Peyer's patch (tissue), 4 donors: Measurements from ENCODE around the gene DENND2A. TPM values are rescaled to one million over a fixed set of nuclear protein-coding genes. Genes with fewer than 3 reads are reported as not detected.

ENCODE experiments used
- DNase-seq, 3 donors: peaks; one replicate each; pipeline ENCODE4 v3.0.0-alpha.2; 2017 to 2019
- H3K27ac ChIP-seq, 4 donors: fragments of 200-600 bp; sonication (generic); one replicate each; pipeline ENCODE4 v1.5.1; 2016 to 2019
- H3K27me3 ChIP-seq, 2 donors: fragments of 200-600 bp; sonication (generic); one replicate each; pipeline ENCODE4 v1.5.1; 2019
- H3K36me3 ChIP-seq, 3 donors: fragments of 200-600 bp; sonication (generic); one replicate each; pipeline ENCODE4 v1.5.1; 2016 to 2019
- H3K4me1 ChIP-seq, 4 donors: fragments of 200-600 bp; sonication (generic); one replicate each; pipeline ENCODE4 v1.5.1; 2016 to 2019
- H3K4me3 ChIP-seq, 4 donors: fragments of 200-600 bp; sonication (generic); 1 replicate in 3 of 4; 2 replicates in 1 of 4; pipeline ENCODE4 v1.5.1; 2016 to 2019; ENCODE audit warnings: mild to moderate bottlenecking in 1 of 4
- H3K9me3 ChIP-seq, 4 donors: fragments of 200-600 bp; sonication (generic); one replicate each; pipeline ENCODE4 v1.5.1; 2016 to 2019; ENCODE audit warnings: mild to moderate bottlenecking in 1 of 4
- POLR2A ChIP-seq, 2 donors: fragments of 450-650 bp; IDR thresholded peaks; one replicate each; pipeline ENCODE4 v1.5.1; 2017; ENCODE audit warnings: antibody characterized with exemption in 2 of 2, mild to moderate bottlenecking in 2 of 2, moderate library complexity in 2 of 2
- total RNA-seq, 4 donors: library from RNA; depleted of rRNA; stranded (reverse); fragments of >200 nt; gene quantifications; one replicate each; pipeline ENCODE4 v1.1.0, GENCODE V29; 2016
- TF ChIP-seq, protein P1 (sequence below), 6 experiments: fragments of 450-650 bp in 4 of 6; fragments of 200-600 bp in 2 of 6; sonication (generic) in 1 of 6; IDR thresholded peaks; one replicate each; pipeline ENCODE4 v1.5.1; 2017 to 2019; ENCODE audit warnings: antibody characterized with exemption in 6 of 6, mild to moderate bottlenecking in 3 of 6, moderate library complexity in 1 of 6

DENND2A gene
- total RNA-seq, 4 donors from 2014 or later: 1.6 to 44.6 (median 8.3) TPM

- Histone ChIP-seq H3K9me3 (no peaks in the 10 kb centered on the region), H3K4me1 (peaks cover 0 to 7% (median 0%) of the 10 kb centered on the region in 4 donors), H3K36me3 (no peaks in the 10 kb centered on the region), H3K27me3 (no peaks in the 10 kb centered on the region), H3K27ac (no peak overlapping the region), H3K4me3 (no peak overlapping the region)
- DNase-seq: no peak
- no peak for TF ChIP-seq POLR2A (IDR thresholded peaks at IDR 0.05)
- TF ChIP-seq, protein P1, sequence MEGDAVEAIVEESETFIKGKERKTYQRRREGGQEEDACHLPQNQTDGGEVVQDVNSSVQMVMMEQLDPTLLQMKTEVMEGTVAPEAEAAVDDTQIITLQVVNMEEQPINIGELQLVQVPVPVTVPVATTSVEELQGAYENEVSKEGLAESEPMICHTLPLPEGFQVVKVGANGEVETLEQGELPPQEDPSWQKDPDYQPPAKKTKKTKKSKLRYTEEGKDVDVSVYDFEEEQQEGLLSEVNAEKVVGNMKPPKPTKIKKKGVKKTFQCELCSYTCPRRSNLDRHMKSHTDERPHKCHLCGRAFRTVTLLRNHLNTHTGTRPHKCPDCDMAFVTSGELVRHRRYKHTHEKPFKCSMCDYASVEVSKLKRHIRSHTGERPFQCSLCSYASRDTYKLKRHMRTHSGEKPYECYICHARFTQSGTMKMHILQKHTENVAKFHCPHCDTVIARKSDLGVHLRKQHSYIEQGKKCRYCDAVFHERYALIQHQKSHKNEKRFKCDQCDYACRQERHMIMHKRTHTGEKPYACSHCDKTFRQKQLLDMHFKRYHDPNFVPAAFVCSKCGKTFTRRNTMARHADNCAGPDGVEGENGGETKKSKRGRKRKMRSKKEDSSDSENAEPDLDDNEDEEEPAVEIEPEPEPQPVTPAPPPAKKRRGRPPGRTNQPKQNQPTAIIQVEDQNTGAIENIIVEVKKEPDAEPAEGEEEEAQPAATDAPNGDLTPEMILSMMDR (IDR thresholded peaks at IDR 0.05): no peak
These were observed 151.6 kb downstream of the DENND2A start for GRCh38 chr7:140489026-140489359.

GRCh38 chr7:140485500-140486265, 154.9 kb downstream of the DENND2A start:
- no peaks in the 10 kb centered on the region for H3K9me3 ChIP-seq
- no peaks in the 10 kb centered on the region for H3K36me3 ChIP-seq
- peaks cover 0 to 7% (median 0%) of the 10 kb centered on the region in 4 donors for H3K4me1 ChIP-seq
- no peak for TF ChIP-seq POLR2A (IDR thresholded peaks at IDR 0.05)
- TF ChIP-seq, protein P1 (IDR thresholded peaks at IDR 0.05): no peak
- no peaks in the 10 kb centered on the region for H3K27me3 ChIP-seq
- peak overlapping the region in 1 of 4 donors; percentile 62 for H3K27ac ChIP-seq
- H3K4me3 ChIP-seq: no peak overlapping the region
- no peak for DNase-seq

GRCh38 chr7:140484951-140485499, 155.6 kb downstream of the DENND2A start:
- DNase-seq: no peak
- Histone ChIP-seq H3K27me3 (no peaks in the 10 kb centered on the region), H3K4me3 (no peak overlapping the region), H3K4me1 (peaks cover 0 to 7% (median 0%) of the 10 kb centered on the region in 4 donors), H3K36me3 (no peaks in the 10 kb centered on the region), H3K27ac (peak overlapping the region in 1 of 4 donors; percentile 62), H3K9me3 (no peaks in the 10 kb centered on the region)
- TF ChIP-seq POLR2A (IDR thresholded peaks at IDR 0.05): no peak
- TF ChIP-seq, protein P1 (IDR thresholded peaks at IDR 0.05): no peak

DNA sequence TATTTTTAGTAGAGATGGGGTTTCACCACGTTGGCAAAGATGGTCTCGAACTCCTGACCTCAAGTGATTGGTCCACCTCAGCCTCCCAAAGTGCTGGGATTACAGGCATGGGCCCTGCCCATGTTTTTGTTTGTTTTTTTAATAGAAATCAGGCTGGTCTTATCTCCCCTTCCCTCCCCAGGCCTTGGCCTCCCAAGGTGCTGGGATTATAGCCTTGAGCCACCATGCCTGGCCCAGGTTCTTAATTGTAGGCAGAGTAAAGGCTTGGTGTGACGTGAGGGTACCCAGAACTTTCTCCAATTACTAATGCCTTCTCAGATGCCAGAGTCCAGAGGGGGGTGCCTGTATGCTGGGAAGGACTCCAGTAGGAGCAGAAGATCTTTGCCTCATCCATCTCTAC, 156.1 kb downstream of the DENND2A start:
- Histone ChIP-seq H3K36me3 (no peaks in the 10 kb centered on the region), H3K9me3 (no peaks in the 10 kb centered on the region), H3K27ac (peak overlapping the region in 1 of 4 donors; percentile 62), H3K27me3 (no peaks in the 10 kb centered on the region), H3K4me1 (peaks cover 0 to 7% (median 0%) of the 10 kb centered on the region in 4 donors), H3K4me3 (no peak overlapping the region)
- no peak for DNase-seq
- TF ChIP-seq, protein P1 (IDR thresholded peaks at IDR 0.05): no peak
- TF ChIP-seq POLR2A (IDR thresholded peaks at IDR 0.05): no peak

DNA sequence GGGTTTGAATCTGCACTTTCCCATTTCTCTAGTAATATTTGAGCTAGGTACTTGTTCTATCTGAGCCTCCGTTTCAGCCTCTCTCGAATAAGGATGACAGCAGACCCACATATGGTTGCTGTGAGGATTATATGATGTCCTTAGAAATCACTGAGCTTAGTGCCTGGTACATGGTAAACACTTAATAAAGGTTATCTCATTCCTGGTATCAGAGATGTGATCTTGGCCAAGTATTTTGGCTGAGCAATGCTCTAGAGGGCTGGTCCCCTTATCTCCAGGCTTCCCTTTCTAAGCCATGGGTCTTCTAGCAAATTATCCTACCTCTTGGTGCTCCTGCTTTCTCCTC, 160.9 kb downstream of the DENND2A start:
- peak overlapping the region; percentile 87 to 99 (median 96) for H3K4me3 ChIP-seq
- TF ChIP-seq, protein P1 (IDR thresholded peaks at IDR 0.05): no peak
- TF ChIP-seq POLR2A (IDR thresholded peaks at IDR 0.05): no peak
- no peaks in the 10 kb centered on the region for H3K27me3 ChIP-seq
- H3K9me3 ChIP-seq: no peaks in the 10 kb centered on the region
- no peaks in the 10 kb centered on the region for H3K36me3 ChIP-seq
- H3K4me1 ChIP-seq: peaks cover 0 to 33% (median 5%) of the 10 kb centered on the region in 4 donors
- peak overlapping the region; percentile 95 to 99 (median 96) for H3K27ac ChIP-seq
- no peak for DNase-seq
